ENCODE data around the gene TRIM67. TPM values are rescaled to one million over a fixed set of nuclear protein-coding genes. Genes with fewer than 3 reads are reported as not detected.

The TRIM67 gene
- total and polyA plus RNA-seq, 7 donors: under 0.01 to 0.36 (median 0.04) TPM; not detected in 1

DNA sequence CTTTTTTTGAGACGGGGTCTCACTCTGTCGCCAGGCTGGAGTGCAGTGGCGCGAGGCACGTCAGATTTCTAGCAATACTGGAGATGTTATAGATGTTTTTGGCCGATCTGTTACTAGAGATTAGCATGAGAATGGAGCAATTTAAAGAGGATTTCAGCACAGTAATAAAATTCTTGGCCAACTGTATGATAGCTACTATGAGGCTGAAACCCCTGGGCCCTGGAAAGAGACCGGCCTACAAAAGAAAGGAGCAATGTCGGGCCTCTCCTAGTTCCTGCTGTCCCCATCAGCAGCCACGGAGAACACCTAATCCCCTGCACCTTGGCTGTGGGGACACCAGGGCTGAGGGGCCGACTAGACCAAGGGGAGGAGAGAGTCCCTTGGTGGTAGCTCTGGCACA lies 69.7 kb downstream of the TRIM67 start:
- WGBS, 2 donors: 91 to 94% methylated on average over 10 of the region's 10 CpGs
- DNase-seq: no peak
- no peaks in the 10 kb centered on the region for H3K27me3 ChIP-seq
- H3K27ac ChIP-seq: no peak overlapping the region
- no peaks in the 10 kb centered on the region for H3K4me1 ChIP-seq
- intact Hi-C loops (cut with DNase I): no loop called here
- H3K36me3 ChIP-seq: peaks cover 2 to 36% (median 4%) of the 10 kb centered on the region in 4 donors
- no peaks in the 10 kb centered on the region for H3K9me3 ChIP-seq
- no peak overlapping the region for H3K4me3 ChIP-seq
- TF ChIP-seq POLR2A (IDR thresholded peaks at IDR 0.05) (no peak), POLR2AphosphoS5 (IDR thresholded peaks at IDR 0.05) (no peak), EP300 (IDR thresholded peaks at IDR 0.05) (no peak), CTCF (IDR thresholded peaks at IDR 0.05) (no peak)

- TF ChIP-seq CTCF (IDR thresholded peaks at IDR 0.05) (no peak), POLR2AphosphoS5 (IDR thresholded peaks at IDR 0.05) (no peak), POLR2A (IDR thresholded peaks at IDR 0.05) (no peak), EP300 (IDR thresholded peaks at IDR 0.05) (no peak)
- Histone ChIP-seq H3K4me1 (no peaks in the 10 kb centered on the region), H3K36me3 (peaks cover 0 to 40% (median 0%) of the 10 kb centered on the region in 4 donors), H3K27me3 (no peaks in the 10 kb centered on the region), H3K9me3 (no peaks in the 10 kb centered on the region), H3K4me3 (no peak overlapping the region), H3K27ac (no peak overlapping the region)
- 22 to 72% methylated on average over 14 of the region's 14 CpGs for WGBS, 2 donors
- intact Hi-C loops (cut with DNase I): no loop called here
- no peak for DNase-seq
Observed at GRCh38 chr1:231232870-231233734, 71.2 kb downstream of the TRIM67 start.

DNA sequence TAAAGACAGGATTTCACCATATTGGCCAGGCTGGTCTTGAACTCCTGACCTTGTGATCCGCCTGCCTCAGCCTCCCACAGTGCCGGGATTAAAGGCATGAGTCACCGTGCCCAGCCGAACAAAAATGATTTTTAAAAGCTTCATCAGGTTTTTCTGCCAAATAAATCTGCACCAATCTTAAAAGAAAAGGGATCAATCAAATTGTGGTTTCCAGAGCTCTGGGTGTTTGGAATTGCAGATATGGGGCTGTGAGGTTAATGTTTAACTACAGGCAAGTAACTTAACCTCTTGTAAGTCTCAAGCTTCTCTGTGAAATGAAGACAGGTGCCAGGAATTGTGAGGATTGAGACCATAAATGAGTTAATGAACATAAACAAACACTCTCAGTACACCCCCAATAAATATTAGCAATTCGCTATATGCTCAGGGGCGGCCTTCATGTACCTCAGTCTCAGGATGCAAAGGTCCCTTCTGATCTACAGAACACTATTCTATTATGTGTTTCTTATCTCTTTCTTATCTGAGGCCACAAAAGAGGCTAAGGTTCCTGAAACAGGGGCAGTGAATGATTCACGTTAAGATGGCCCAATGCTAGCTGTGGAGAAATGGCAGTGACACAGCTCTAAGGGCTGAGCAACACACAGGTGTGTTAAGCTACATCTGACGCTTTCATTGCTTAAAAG lies 72.0 kb downstream of the TRIM67 start:
- WGBS, 2 donors: 21 to 68% methylated on average over 8 of the region's 8 CpGs
- no peaks in the 10 kb centered on the region for H3K9me3 ChIP-seq
- H3K4me1 ChIP-seq: no peaks in the 10 kb centered on the region
- intact Hi-C loops (cut with DNase I): no loop called here
- H3K4me3 ChIP-seq: no peak overlapping the region
- H3K27ac ChIP-seq: no peak overlapping the region
- H3K27me3 ChIP-seq: no peaks in the 10 kb centered on the region
- peaks cover 0 to 40% (median 2%) of the 10 kb centered on the region in 4 donors for H3K36me3 ChIP-seq
- TF ChIP-seq POLR2AphosphoS5 (IDR thresholded peaks at IDR 0.05) (no peak), POLR2A (IDR thresholded peaks at IDR 0.05) (no peak), EP300 (IDR thresholded peaks at IDR 0.05) (no peak), CTCF (IDR thresholded peaks at IDR 0.05) (no peak)
- DNase-seq: no peak

DNA sequence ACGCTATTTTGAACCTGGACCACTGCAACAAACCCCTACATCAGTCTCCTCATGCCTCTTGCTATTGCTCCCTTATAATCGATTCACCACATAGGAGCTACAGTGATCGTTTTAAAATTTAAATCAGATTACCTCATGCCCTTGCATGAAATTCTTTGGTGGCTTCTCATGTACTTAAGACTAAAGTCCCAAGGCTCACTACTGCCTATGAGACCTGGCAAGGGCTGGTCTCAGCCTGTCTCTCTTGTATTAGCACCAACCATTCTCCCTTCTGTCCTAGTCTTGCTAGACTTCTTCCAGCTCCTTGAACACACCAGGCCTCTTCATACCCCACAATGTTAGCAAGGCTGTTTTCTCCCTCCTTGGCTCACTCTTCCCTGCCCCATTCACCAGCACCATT lies 72.6 kb downstream of the TRIM67 start:
- Histone ChIP-seq H3K4me1 (peaks cover 0 to 4% (median 3%) of the 10 kb centered on the region in 4 donors), H3K27me3 (no peaks in the 10 kb centered on the region), H3K27ac (no peak overlapping the region), H3K9me3 (no peaks in the 10 kb centered on the region), H3K4me3 (no peak overlapping the region), H3K36me3 (peaks cover 0 to 36% (median 2%) of the 10 kb centered on the region in 4 donors)
- intact Hi-C loops (cut with DNase I): no loop called here
- 14 to 66% methylated on average over 3 of the region's 3 CpGs for WGBS, 2 donors
- no peak for DNase-seq
- TF ChIP-seq CTCF (IDR thresholded peaks at IDR 0.05) (no peak), POLR2AphosphoS5 (IDR thresholded peaks at IDR 0.05) (no peak), POLR2A (IDR thresholded peaks at IDR 0.05) (no peak), EP300 (IDR thresholded peaks at IDR 0.05) (no peak)
